KMS-11 (cell line): ENCODE data around the gene SLC4A1AP.
A peak's percentile ranks its signal among the peaks of the same experiment; 100 is the strongest.

Experiments used
- H2AFZ ChIP-seq: fragments of 200-600 bp; sonication (generic); 2 replicates; pipeline ENCODE4 v1.6.1; 2016; ENCODE audit warnings: antibody characterized with exemption, mixed run types, low read depth
- H3K27ac ChIP-seq: fragments of 200-600 bp; sonication (generic); 2 replicates; pipeline ENCODE4 v1.6.1; 2016; ENCODE audit warnings: mild to moderate bottlenecking, mixed run types
- H3K27me3 ChIP-seq: fragments of 200-600 bp; sonication (generic); 2 replicates; pipeline ENCODE4 v1.6.1; 2017; ENCODE audit warnings: mild to moderate bottlenecking, low read depth, mixed run types, moderate library complexity; ENCODE audit not compliant: insufficient read depth
- H3K36me3 ChIP-seq: fragments of 200-600 bp; sonication (generic); 2 replicates; pipeline ENCODE4 v1.6.1; 2017; ENCODE audit warnings: mild to moderate bottlenecking, mixed run types; ENCODE audit not compliant: insufficient read depth
- H3K4me1 ChIP-seq: fragments of 200-600 bp; sonication (generic); 2 replicates; pipeline ENCODE4 v1.6.1; 2016; ENCODE audit warnings: mild to moderate bottlenecking, low read depth, mixed run types; ENCODE audit not compliant: poor library complexity, severe bottlenecking
- H3K4me2 ChIP-seq: fragments of 200-600 bp; sonication (generic); 2 replicates; pipeline ENCODE4 v1.7.0; 2016; ENCODE audit warnings: mild to moderate bottlenecking, mixed run types
- H3K4me3 ChIP-seq: fragments of 200-600 bp; sonication (generic); IDR thresholded peaks from 2 replicates; pipeline ENCODE4 v1.6.1; 2017; ENCODE audit warnings: low read depth, low read length, mixed read lengths; ENCODE audit not compliant: insufficient read depth
- H3K79me2 ChIP-seq: fragments of 200-600 bp; sonication (generic); 2 replicates; pipeline ENCODE4 v1.6.1; 2016; ENCODE audit warnings: low read depth, mixed run types; ENCODE audit not compliant: insufficient read depth
- H3K9ac ChIP-seq: fragments of 200-600 bp; sonication (generic); 2 replicates; pipeline ENCODE4 v1.6.1; 2016; ENCODE audit warnings: mild to moderate bottlenecking, mixed run types
- H4K20me1 ChIP-seq: fragments of 200-600 bp; sonication (generic); 2 replicates; pipeline ENCODE4 v1.6.1; 2016; ENCODE audit warnings: mild to moderate bottlenecking, mixed run types; ENCODE audit not compliant: insufficient read depth
- TF ChIP-seq, protein P1 (sequence below): fragments of 200-600 bp; sonication (generic); conservative IDR thresholded peaks from 2 replicates; pipeline ENCODE4 v1.6.1; 2017; ENCODE audit warnings: low read depth, mild to moderate bottlenecking, antibody characterized with exemption, low read length, moderate library complexity, mixed read lengths

Gene SLC4A1AP

DNA sequence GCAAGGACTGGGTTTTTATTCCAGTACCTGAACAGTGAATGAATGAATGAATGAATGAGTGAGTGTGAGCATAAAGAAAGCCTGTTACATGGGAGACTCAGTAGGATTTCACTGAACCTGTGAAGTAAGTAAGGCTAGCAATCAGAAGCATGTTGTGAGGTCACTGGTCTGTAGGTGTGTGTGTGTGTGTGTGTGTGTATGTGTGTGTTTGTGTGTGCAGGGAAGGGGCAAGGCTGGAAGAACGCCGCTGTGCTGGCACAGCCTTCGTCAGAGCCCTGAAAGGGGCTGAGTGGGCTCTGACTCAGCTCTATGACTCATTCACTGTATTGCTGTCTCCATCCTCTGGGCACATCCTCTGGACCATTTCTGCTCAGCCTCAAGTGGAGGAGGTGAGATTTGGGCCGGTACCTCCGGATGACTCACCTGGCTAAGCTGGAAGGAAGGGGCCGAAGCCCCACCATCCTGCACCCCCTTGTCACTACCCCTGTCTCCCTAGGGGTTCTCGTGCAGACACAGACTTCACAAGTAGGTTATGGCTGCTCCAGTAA lies 56.4 kb downstream of the SLC4A1AP start:
- Histone ChIP-seq H3K27ac (no peak overlapping the region), H3K4me2 (no peak overlapping the region), H3K9ac (no peak overlapping the region), H2AFZ (no peak overlapping the region), H3K27me3 (no peaks in the 10 kb centered on the region), H3K36me3 (no peaks in the 10 kb centered on the region), H3K4me1 (peaks cover 68% of the 10 kb centered on the region), H3K4me3 (no peak overlapping the region), H3K79me2 (no peaks in the 10 kb centered on the region), H4K20me1 (no peaks in the 10 kb centered on the region)
- TF ChIP-seq, protein P1, sequence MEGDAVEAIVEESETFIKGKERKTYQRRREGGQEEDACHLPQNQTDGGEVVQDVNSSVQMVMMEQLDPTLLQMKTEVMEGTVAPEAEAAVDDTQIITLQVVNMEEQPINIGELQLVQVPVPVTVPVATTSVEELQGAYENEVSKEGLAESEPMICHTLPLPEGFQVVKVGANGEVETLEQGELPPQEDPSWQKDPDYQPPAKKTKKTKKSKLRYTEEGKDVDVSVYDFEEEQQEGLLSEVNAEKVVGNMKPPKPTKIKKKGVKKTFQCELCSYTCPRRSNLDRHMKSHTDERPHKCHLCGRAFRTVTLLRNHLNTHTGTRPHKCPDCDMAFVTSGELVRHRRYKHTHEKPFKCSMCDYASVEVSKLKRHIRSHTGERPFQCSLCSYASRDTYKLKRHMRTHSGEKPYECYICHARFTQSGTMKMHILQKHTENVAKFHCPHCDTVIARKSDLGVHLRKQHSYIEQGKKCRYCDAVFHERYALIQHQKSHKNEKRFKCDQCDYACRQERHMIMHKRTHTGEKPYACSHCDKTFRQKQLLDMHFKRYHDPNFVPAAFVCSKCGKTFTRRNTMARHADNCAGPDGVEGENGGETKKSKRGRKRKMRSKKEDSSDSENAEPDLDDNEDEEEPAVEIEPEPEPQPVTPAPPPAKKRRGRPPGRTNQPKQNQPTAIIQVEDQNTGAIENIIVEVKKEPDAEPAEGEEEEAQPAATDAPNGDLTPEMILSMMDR: no peak

DNA sequence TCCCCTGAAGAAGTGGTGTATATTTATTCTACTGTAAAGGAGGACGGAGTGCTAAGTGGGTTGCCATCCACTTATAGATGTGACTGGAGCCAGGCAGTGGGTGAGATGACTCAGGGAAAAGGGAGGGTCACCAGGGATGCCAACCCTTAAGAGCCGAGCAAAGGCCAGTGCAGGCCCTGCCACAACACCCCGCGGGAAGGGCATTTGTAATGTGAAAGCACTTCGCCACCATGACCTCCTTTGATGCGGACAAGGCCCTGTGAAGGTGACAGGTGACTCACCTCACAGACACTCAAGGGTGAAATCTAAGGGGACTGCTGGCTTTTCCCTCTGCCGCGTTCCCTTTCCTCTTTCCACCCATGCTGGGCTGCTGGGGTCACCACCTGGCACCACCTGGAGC lies 57.6 kb downstream of the SLC4A1AP start:
- Histone ChIP-seq H2AFZ (peak overlapping the region; percentile 40), H3K4me2 (peak overlapping the region; percentile 84), H3K27ac (peak overlapping the region; percentile 50), H3K79me2 (no peaks in the 10 kb centered on the region), H4K20me1 (no peaks in the 10 kb centered on the region), H3K4me1 (peaks cover 65% of the 10 kb centered on the region), H3K36me3 (no peaks in the 10 kb centered on the region), H3K9ac (no peak overlapping the region; the same call in 1 of the 2 replicates), H3K4me3 (no peak overlapping the region), H3K27me3 (no peaks in the 10 kb centered on the region)
- TF ChIP-seq, protein P1: no peak

GRCh38 chr2:27721884-27722485 lies 58.3 kb downstream of the SLC4A1AP start:
- Histone ChIP-seq H3K27me3 (no peaks in the 10 kb centered on the region), H3K27ac (peak overlapping the region; percentile 50), H3K79me2 (no peaks in the 10 kb centered on the region), H2AFZ (peak overlapping the region; percentile 40), H4K20me1 (no peaks in the 10 kb centered on the region), H3K9ac (no peak overlapping the region; the same call in 1 of the 2 replicates), H3K36me3 (no peaks in the 10 kb centered on the region), H3K4me1 (peaks cover 58% of the 10 kb centered on the region), H3K4me2 (peak overlapping the region; percentile 84), H3K4me3 (no peak overlapping the region)
- TF ChIP-seq, protein P1: no peak

GRCh38 chr2:27723372-27724144 lies 59.9 kb downstream of the SLC4A1AP start:
- Histone ChIP-seq H3K4me1 (peaks cover 50% of the 10 kb centered on the region), H2AFZ (no peak overlapping the region)
- TF ChIP-seq, protein P1: peak; percentile 90

More at GRCh38 chr2:27723372-27724144, 59.9 kb downstream of the SLC4A1AP start:
- no peak overlapping the region for H3K9ac ChIP-seq
- H3K27ac ChIP-seq: no peak overlapping the region
- no peaks in the 10 kb centered on the region for H3K36me3 ChIP-seq
- no peak overlapping the region for H3K4me3 ChIP-seq
- no peaks in the 10 kb centered on the region for H3K79me2 ChIP-seq
- H4K20me1 ChIP-seq: no peaks in the 10 kb centered on the region
- no peak overlapping the region for H3K4me2 ChIP-seq
- H3K27me3 ChIP-seq: no peaks in the 10 kb centered on the region
